H7 (cell line): ENCODE data around the gene B3GALT6. TPM values are rescaled to one million over a fixed set of nuclear protein-coding genes. Genes with fewer than 3 reads are reported as not detected.
A peak's percentile ranks its signal among the peaks of the same experiment; 100 is the strongest.

Experiments used
- DNase-seq: peaks from one replicate; pipeline ENCODE4 v3.0.0; 2012
- H3K27me3 ChIP-seq: 2 replicates; pipeline ENCODE4 v1.6.0; 2011; ENCODE audit warnings: mild to moderate bottlenecking, low read length; ENCODE audit not compliant: control insufficient read depth, insufficient read depth
- H3K36me3 ChIP-seq: replicated peaks from 2 replicates; pipeline ENCODE4 v1.5.1; 2011; ENCODE audit warnings: low read length; ENCODE audit not compliant: control insufficient read depth, insufficient read depth
- H3K4me3 ChIP-seq: 2 replicates; pipeline ENCODE4 v1.5.1; 2011; ENCODE audit warnings: low read depth, mild to moderate bottlenecking, control low read depth, low read length, moderate library complexity; ENCODE audit not compliant: insufficient read depth
- total RNA-seq: library from RNA; depleted of rRNA; stranded (reverse); fragments of >200 nt; shearing (Covaris generic); gene quantifications from 2 replicates; pipeline ENCODE4 v1.2.3, GENCODE V29; 2014

The B3GALT6 gene
- total RNA-seq, 1 experiment from 2014 or later = 47.2 TPM

- no peaks in the 10 kb centered on the region for H3K27me3 ChIP-seq
- peaks cover 31% of the 10 kb centered on the region for H3K36me3 ChIP-seq
- DNase-seq = no peak
- H3K4me3 ChIP-seq = no peak overlapping the region
These were observed 30.7 kb downstream of the B3GALT6 start for GRCh38 chr1:1262758-1263157.

- Histone ChIP-seq H3K4me3 (no peak overlapping the region), H3K36me3 (peaks cover 32% of the 10 kb centered on the region), H3K27me3 (no peaks in the 10 kb centered on the region)
- DNase-seq = no peak
These were observed 32.0 kb downstream of the B3GALT6 start for GRCh38 chr1:1264026-1264425.

- DNase-seq = peak; percentile 90
- no peak overlapping the region for H3K4me3 ChIP-seq
- peaks cover 28% of the 10 kb centered on the region for H3K36me3 ChIP-seq
- H3K27me3 ChIP-seq = no peaks in the 10 kb centered on the region
These were observed 32.8 kb downstream of the B3GALT6 start for GRCh38 chr1:1264868-1265272.

- no peak overlapping the region for H3K4me3 ChIP-seq
- peak; percentile 60 for DNase-seq
These were observed 35.6 kb downstream of the B3GALT6 start for GRCh38 chr1:1267488-1268283.

GRCh38 chr1:1268284-1268682 lies 36.2 kb downstream of the B3GALT6 start:
- DNase-seq = peak; percentile 51
- H3K4me3 ChIP-seq = no peak overlapping the region
- no peaks in the 10 kb centered on the region for H3K27me3 ChIP-seq
- peaks cover 13% of the 10 kb centered on the region for H3K36me3 ChIP-seq

More at GRCh38 chr1:1267488-1268283, 35.6 kb downstream of the B3GALT6 start:
- H3K36me3 ChIP-seq = peaks cover 19% of the 10 kb centered on the region
- H3K27me3 ChIP-seq = no peaks in the 10 kb centered on the region

GRCh38 chr1:1270813-1271212 lies 38.8 kb downstream of the B3GALT6 start:
- peak; percentile 37 for DNase-seq

GRCh38 chr1:1272341-1273208 lies 40.5 kb downstream of the B3GALT6 start:
- H3K36me3 ChIP-seq = peaks cover 5% of the 10 kb centered on the region
- DNase-seq = peak; percentile 70
- peak overlapping the region; percentile 94 for H3K4me3 ChIP-seq
- H3K27me3 ChIP-seq = no peaks in the 10 kb centered on the region

More at GRCh38 chr1:1270813-1271212, 38.8 kb downstream of the B3GALT6 start:
- H3K36me3 ChIP-seq = peaks cover 9% of the 10 kb centered on the region
- H3K27me3 ChIP-seq = no peaks in the 10 kb centered on the region
- no peak overlapping the region for H3K4me3 ChIP-seq

- H3K27me3 ChIP-seq = no peaks in the 10 kb centered on the region
- H3K36me3 ChIP-seq = peaks cover 3% of the 10 kb centered on the region; the same call in 1 of the 2 replicates
- H3K4me3 ChIP-seq = peak overlapping the region; percentile 94
- DNase-seq = no peak
These were observed 41.1 kb downstream of the B3GALT6 start for GRCh38 chr1:1273209-1273511.

GRCh38 chr1:1273512-1274298 lies 41.7 kb downstream of the B3GALT6 start, which contains the start of gene UBE2J2:
TSS of gene UBE2J2 (minus strand) at chr1:1273854. CDS start at chr1:1267992, 5,862 bp downstream.
- peak; percentile 100 for DNase-seq
- Histone ChIP-seq H3K4me3 (peak within 1 kb of the TSS; percentile 94), H3K36me3 (peaks cover 3% of the 10 kb centered on the region; the same call in 1 of the 2 replicates), H3K27me3 (no peaks in the 10 kb centered on the region)

- Histone ChIP-seq H3K4me3 (peak overlapping the region; percentile 71), H3K27me3 (no peaks in the 10 kb centered on the region), H3K36me3 (peaks cover 3% of the 10 kb centered on the region; the same call in 1 of the 2 replicates)
- no peak for DNase-seq
These were observed 42.4 kb downstream of the B3GALT6 start for GRCh38 chr1:1274299-1274930.

GRCh38 chr1:1274931-1275431 lies 42.9 kb downstream of the B3GALT6 start:
- Histone ChIP-seq H3K27me3 (no peaks in the 10 kb centered on the region), H3K4me3 (peak overlapping the region; percentile 71; the same call in 1 of the 2 replicates), H3K36me3 (peaks cover 3% of the 10 kb centered on the region; the same call in 1 of the 2 replicates)
- no peak for DNase-seq

- no peak for DNase-seq
- Histone ChIP-seq H3K36me3 (peaks cover 3% of the 10 kb centered on the region; the same call in 1 of the 2 replicates), H3K4me3 (no peak overlapping the region), H3K27me3 (no peaks in the 10 kb centered on the region)
These were observed 43.8 kb downstream of the B3GALT6 start for GRCh38 chr1:1275836-1276235.

GRCh38 chr1:1278620-1279019 lies 46.6 kb downstream of the B3GALT6 start:
- Histone ChIP-seq H3K36me3 (no peaks in the 10 kb centered on the region), H3K27me3 (no peaks in the 10 kb centered on the region), H3K4me3 (no peak overlapping the region)
- no peak for DNase-seq
